Transverse colon (tissue), 4 donors: ENCODE results near the gene CERT1. TPM values are rescaled to one million over a fixed set of nuclear protein-coding genes. Genes with fewer than 3 reads are reported as not detected.
A peak's percentile ranks its signal among the peaks of the same experiment; 100 is the strongest.
"Not testable (repeated sequence)": the region's sequence is repeated elsewhere in the genome, so short reads cannot be mapped to it uniquely, and the experiment has no call there.

Experiments used
- DNase-seq: peaks from one replicate; pipeline ENCODE4 v3.0.0-alpha.2; 2019
- H3K27ac ChIP-seq, 4 donors: fragments of 200-600 bp; sonication (generic); 2 replicates each; pipeline ENCODE4 v1.5.1; 2016 to 2018; ENCODE audit warnings: inconsistent platforms in 4 of 4
- H3K27me3 ChIP-seq: fragments of 200-600 bp; sonication (generic); 2 replicates; pipeline ENCODE4 v1.5.1; 2017; ENCODE audit warnings: inconsistent platforms
- H3K36me3 ChIP-seq, 4 donors: fragments of 200-600 bp; sonication (generic); 2 replicates each; pipeline ENCODE4 v1.5.1; 2017 to 2019; ENCODE audit warnings: inconsistent platforms in 4 of 4
- H3K4me1 ChIP-seq, 4 donors: fragments of 200-600 bp; sonication (generic); 2 replicates each; pipeline ENCODE4 v1.5.1; 2017 to 2020; ENCODE audit warnings: inconsistent platforms in 4 of 4
- H3K4me3 ChIP-seq, 4 donors: fragments of 200-600 bp; sonication (generic); 1 replicate in 1 of 4; 2 replicates in 3 of 4; pipeline versions ENCODE4 v1.5.1 to v1.6.1; 2017 to 2019; ENCODE audit warnings: inconsistent platforms in 4 of 4
- H3K9me3 ChIP-seq, 2 donors: fragments of 200-600 bp; sonication (generic); 2 replicates each; pipeline ENCODE4 v1.5.1; 2017 to 2019; ENCODE audit warnings: inconsistent platforms in 2 of 2
- CTCF ChIP-seq, 5 experiments: fragments of 200-600 bp in 3 of 5; fragments of 450-650 bp in 2 of 5; sonication (generic) in 3 of 5; IDR thresholded peaks; 1 replicate in 2 of 5; 2 replicates in 3 of 5; pipeline ENCODE4 v1.5.1; 2016 to 2017; ENCODE audit warnings: antibody characterized with exemption in 5 of 5, inconsistent platforms in 3 of 5, mild to moderate bottlenecking in 2 of 5, moderate library complexity in 1 of 5
- EP300 ChIP-seq: sonication (generic); formaldehyde crosslinking; IDR thresholded peaks from one replicate; pipeline ENCODE4 v1.6.1; 2017; ENCODE audit warnings: antibody characterized with exemption, low read depth
- POLR2A ChIP-seq: fragments of 450-650 bp; IDR thresholded peaks from one replicate; pipeline ENCODE4 v1.6.1; 2016; ENCODE audit warnings: antibody characterized with exemption, mild to moderate bottlenecking, moderate library complexity
- POLR2AphosphoS5 ChIP-seq, 3 donors: sonication (generic); formaldehyde crosslinking; IDR thresholded peaks; one replicate each; pipeline ENCODE4 v1.6.1; 2016; ENCODE audit warnings: antibody characterized with exemption in 3 of 3
- WGBS, 2 donors: methylation state at CpG; one replicate each; pipeline ENCODE4 v1.1.5; 2018; ENCODE audit warnings: low coverage in 1 of 2; 5-methylcytosine and 5-hydroxymethylcytosine counted together
- in situ Hi-C, 4 donors: fragments of 200-750 bp; cut with MboI; loops; one replicate each; pipeline versions ENCODE4 v1.15.0 to v1.15.1; 2017; ENCODE audit warnings: low sequenced_read_pairs in 3 of 4, low pct_ligation_motif_present in 1 of 4, low pct_unique_long_range_greater_than_20kb in 1 of 4
- intact Hi-C: fragments of 100-400 bp; cut with DNase I; formaldehyde crosslinking; loops from one replicate; pipeline ENCODE4 v1.15.1; 2023; ENCODE audit warnings: low total_unique reads
- total RNA-seq, 4 donors: library from RNA; depleted of rRNA; stranded (reverse); fragments of >200 nt; gene quantifications; one replicate each; pipeline ENCODE4 v1.1.0, GENCODE V29; 2016

Gene CERT1
- total RNA-seq, 4 donors from 2014 or later = 33.2 to 59.5 (median 39.4) TPM

GRCh38 chr5:75335486-75335885 lies 175.9 kb downstream of the CERT1 start:
- Histone ChIP-seq H3K36me3 (no peaks in the 10 kb centered on the region), H3K4me1 (peaks cover 0 to 28% (median 12%) of the 10 kb centered on the region in 4 donors), H3K27ac (peak overlapping the region in 3 of 4 donors; percentile 93 to 96 (median 93)), H3K4me3 (no peak overlapping the region), H3K27me3 (no peaks in the 10 kb centered on the region), H3K9me3 (no peaks in the 10 kb centered on the region)
- in situ Hi-C loops = loop anchor here in 1 of 4 donors (25.0 kb wide), 1 partner anchor 98 kb away; the partner anchor contains the start of gene ANKRD31
- TF ChIP-seq POLR2A (no peak), POLR2AphosphoS5 (IDR thresholded peaks at IDR 0.05) (no peak), CTCF (IDR thresholded peaks at IDR 0.05) (no peak), EP300 (no peak)
- 50 to 78% methylated on average over 1 to 2 of the region's 2 CpGs for WGBS, 2 donors
- intact Hi-C loops = loop anchor here (10.0 kb wide), 1 partner anchor 101 kb away; the partner anchor contains the start of gene ANKRD31
- no peak for DNase-seq

- in situ Hi-C loops = loop anchor here in 1 of 4 donors (25.0 kb wide), 1 partner anchor 97 kb away; the partner anchor contains the start of gene ANKRD31
- 84 to 97% methylated on average over 6 to 10 of the region's 10 CpGs for WGBS, 2 donors
- not testable (repeated sequence) for H3K4me3 ChIP-seq, H3K27ac ChIP-seq, H3K36me3 ChIP-seq, H3K27me3 ChIP-seq, H3K9me3 ChIP-seq, DNase-seq
- intact Hi-C loops = loop anchor here (10.0 kb wide), 1 partner anchor 100 kb away; the partner anchor contains the start of gene ANKRD31
- H3K4me1 ChIP-seq = peaks cover 0 to 20% (median 12%) of the 10 kb centered on the region in 4 donors
These were observed 177.0 kb downstream of the CERT1 start for GRCh38 chr5:75334413-75334812.

- H3K4me3 ChIP-seq, H3K36me3 ChIP-seq, DNase-seq, H3K27me3 ChIP-seq, H3K27ac ChIP-seq, H3K9me3 ChIP-seq: not testable (repeated sequence)
- intact Hi-C loops (loop anchor here (10.0 kb wide), 1 partner anchor 99 kb away; the partner anchor contains the start of gene ANKRD31), in situ Hi-C loops (loop anchor here in 1 of 4 donors (25.0 kb wide), 1 partner anchor 96 kb away; the partner anchor contains the start of gene ANKRD31)
- WGBS, 2 donors = 100% methylated on average over 10 of the region's 23 CpGs; no CpG with 5 or more reads in 1 of the 2 donors
- peaks cover 0 to 16% (median 10%) of the 10 kb centered on the region in 4 donors for H3K4me1 ChIP-seq
These were observed 177.7 kb downstream of the CERT1 start for GRCh38 chr5:75333759-75334158.

- TF ChIP-seq EP300 (no peak), POLR2A (no peak), POLR2AphosphoS5 (IDR thresholded peaks at IDR 0.05) (no peak), CTCF (IDR thresholded peaks at IDR 0.05) (no peak)
- intact Hi-C loops = loop anchor here (10.0 kb wide), 1 partner anchor 97 kb away; the partner anchor contains the start of gene ANKRD31
- in situ Hi-C loops = loop anchor here in 1 of 4 donors (25.0 kb wide), 1 partner anchor 94 kb away; the partner anchor contains the start of gene ANKRD31
- Histone ChIP-seq H3K4me3 (no peak overlapping the region), H3K4me1 (peaks cover 0 to 8% (median 3%) of the 10 kb centered on the region in 4 donors), H3K36me3 (no peaks in the 10 kb centered on the region), H3K27me3 (no peaks in the 10 kb centered on the region), H3K27ac (no peak overlapping the region), H3K9me3 (no peaks in the 10 kb centered on the region)
- WGBS, 2 donors = 52 to 68% methylated on average over 4 of the region's 4 CpGs
- DNase-seq = no peak
These were observed 180.0 kb downstream of the CERT1 start for GRCh38 chr5:75331095-75332090.

GRCh38 chr5:75330404-75330803 lies 181.0 kb downstream of the CERT1 start:
- no peaks in the 10 kb centered on the region for H3K4me1 ChIP-seq

More at GRCh38 chr5:75330404-75330803, 181.0 kb downstream of the CERT1 start:
- no peaks in the 10 kb centered on the region for H3K27me3 ChIP-seq
- H3K4me3 ChIP-seq = no peak overlapping the region
- intact Hi-C loops = loop anchor here (10.0 kb wide), 1 partner anchor 96 kb away; the partner anchor contains the start of gene ANKRD31
- H3K27ac ChIP-seq = no peak overlapping the region
- WGBS, 2 donors = 86 to 87% methylated on average over 7 of the region's 7 CpGs
- in situ Hi-C loops = loop anchor here in 1 of 4 donors (25.0 kb wide), 1 partner anchor 93 kb away; the partner anchor contains the start of gene ANKRD31
- no peaks in the 10 kb centered on the region for H3K9me3 ChIP-seq
- no peaks in the 10 kb centered on the region for H3K36me3 ChIP-seq
- TF ChIP-seq POLR2AphosphoS5 (IDR thresholded peaks at IDR 0.05) (no peak), POLR2A (no peak), EP300 (no peak), CTCF (IDR thresholded peaks at IDR 0.05) (no peak)
- DNase-seq = no peak
